ENCODE results near the gene SBK1.

DNA sequence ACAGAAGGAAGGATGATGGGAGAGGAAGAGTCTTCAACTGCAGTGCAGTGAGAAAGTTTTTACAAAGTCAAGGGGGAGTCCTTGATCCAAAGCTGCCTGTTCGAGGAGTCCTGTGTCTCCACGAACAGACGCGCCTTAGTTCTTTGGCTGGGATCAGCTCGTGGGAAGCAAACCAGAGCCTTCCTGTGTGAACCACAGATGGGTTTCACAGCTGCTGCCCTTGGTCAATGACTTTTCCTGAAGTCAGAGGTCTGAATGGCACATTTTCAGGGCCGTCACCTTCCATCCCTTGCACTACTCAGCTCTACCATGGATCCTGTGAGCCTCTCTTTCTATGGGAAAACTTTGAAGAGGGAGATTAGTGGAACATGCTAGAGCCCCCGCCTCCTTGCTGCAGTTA lies 4.2 kb upstream of the SBK1 start:
- no peak for TF ChIP-seq CTCF (IDR thresholded peaks at IDR 0.05)
- no peak for TF ChIP-seq POLR2AphosphoS5 (IDR thresholded peaks at IDR 0.05)
- no peak for TF ChIP-seq EP300 (IDR thresholded peaks at IDR 0.05)

All from stomach (tissue), 4 donors.